ENCODE measurements around the gene C1orf141.

GRCh38 chr1:67103548-67103947 lies 31.2 kb downstream of the C1orf141 start:
- no peak for TF ChIP-seq POLR2A (IDR thresholded peaks at IDR 0.05; ENCODE audit: low read depth, low read length)
- TF ChIP-seq, protein P1, sequence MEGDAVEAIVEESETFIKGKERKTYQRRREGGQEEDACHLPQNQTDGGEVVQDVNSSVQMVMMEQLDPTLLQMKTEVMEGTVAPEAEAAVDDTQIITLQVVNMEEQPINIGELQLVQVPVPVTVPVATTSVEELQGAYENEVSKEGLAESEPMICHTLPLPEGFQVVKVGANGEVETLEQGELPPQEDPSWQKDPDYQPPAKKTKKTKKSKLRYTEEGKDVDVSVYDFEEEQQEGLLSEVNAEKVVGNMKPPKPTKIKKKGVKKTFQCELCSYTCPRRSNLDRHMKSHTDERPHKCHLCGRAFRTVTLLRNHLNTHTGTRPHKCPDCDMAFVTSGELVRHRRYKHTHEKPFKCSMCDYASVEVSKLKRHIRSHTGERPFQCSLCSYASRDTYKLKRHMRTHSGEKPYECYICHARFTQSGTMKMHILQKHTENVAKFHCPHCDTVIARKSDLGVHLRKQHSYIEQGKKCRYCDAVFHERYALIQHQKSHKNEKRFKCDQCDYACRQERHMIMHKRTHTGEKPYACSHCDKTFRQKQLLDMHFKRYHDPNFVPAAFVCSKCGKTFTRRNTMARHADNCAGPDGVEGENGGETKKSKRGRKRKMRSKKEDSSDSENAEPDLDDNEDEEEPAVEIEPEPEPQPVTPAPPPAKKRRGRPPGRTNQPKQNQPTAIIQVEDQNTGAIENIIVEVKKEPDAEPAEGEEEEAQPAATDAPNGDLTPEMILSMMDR (IDR thresholded peaks at IDR 0.05; ENCODE audit: extremely low read depth in 1 of 2, insufficient read depth in 1 of 2, low read depth in 1 of 2, low read length in 2 of 2) = no peak

Data from endothelial cell of umbilical vein (primary cell).